DMS79 (cell line): ENCODE data around the gene TMEM109.
A peak's percentile ranks its signal among the peaks of the same experiment; 100 is the strongest.

Experiments
- DNase-seq: peaks from one replicate; lab custom pipeline; 2025; lab: John Stamatoyannopoulos, UW

The TMEM109 gene

GRCh38 chr11:60942219-60942618 is 28.3 kb downstream of the TMEM109 start:
- DNase-seq: no peak

- peak; percentile 76 for DNase-seq
These were observed 29.1 kb downstream of the TMEM109 start for GRCh38 chr11:60942970-60943565.

- DNase-seq: no peak
These were observed 30.7 kb downstream of the TMEM109 start for GRCh38 chr11:60944490-60945294.

- no peak for DNase-seq
These were observed 31.3 kb downstream of the TMEM109 start for GRCh38 chr11:60945295-60945667.

- peak; percentile 3 for DNase-seq
These were observed 32.8 kb downstream of the TMEM109 start for GRCh38 chr11:60946601-60947264.

GRCh38 chr11:60947700-60948099 is 33.7 kb downstream of the TMEM109 start:
- DNase-seq: no peak

GRCh38 chr11:60948250-60948649 is 34.3 kb downstream of the TMEM109 start:
- DNase-seq: no peak

GRCh38 chr11:60950024-60950423 is 36.1 kb downstream of the TMEM109 start:
- no peak for DNase-seq

- DNase-seq: no peak
These were observed 37.1 kb downstream of the TMEM109 start for GRCh38 chr11:60950933-60951605.

GRCh38 chr11:60951606-60951903 is 37.6 kb downstream of the TMEM109 start:
- DNase-seq: no peak

- DNase-seq: no peak
These were observed 38.2 kb downstream of the TMEM109 start, which contains the start of gene SLC15A3 for GRCh38 chr11:60951904-60952741. Gene SLC15A3, minus strand, starts transcription at chr11:60952176. Its CDS starts 625 bp downstream, at chr11:60951551.

GRCh38 chr11:60952742-60953170 is 38.8 kb downstream of the TMEM109 start:
- no peak for DNase-seq

GRCh38 chr11:60953781-60954180 is 39.8 kb downstream of the TMEM109 start:
- DNase-seq: no peak

GRCh38 chr11:60954421-60954820 is 40.5 kb downstream of the TMEM109 start:
- DNase-seq: no peak

- peak; percentile 89 for DNase-seq
These were observed 41.6 kb downstream of the TMEM109 start for GRCh38 chr11:60955571-60955970.

GRCh38 chr11:60957188-60957587 is 43.2 kb downstream of the TMEM109 start:
- no peak for DNase-seq

- DNase-seq: no peak
These were observed 45.5 kb downstream of the TMEM109 start for GRCh38 chr11:60959431-60959830.

- no peak for DNase-seq
These were observed 46.4 kb downstream of the TMEM109 start for GRCh38 chr11:60960405-60960804.

GRCh38 chr11:60964801-60965200 is 50.8 kb downstream of the TMEM109 start:
- DNase-seq: no peak

- no peak for DNase-seq
These were observed 52.9 kb downstream of the TMEM109 start for GRCh38 chr11:60966890-60967289.

- no peak for DNase-seq
These were observed 54.3 kb downstream of the TMEM109 start for GRCh38 chr11:60968223-60968622.

GRCh38 chr11:60970369-60970774 is 56.4 kb downstream of the TMEM109 start:
- no peak for DNase-seq
